ENCODE data around the gene MBNL1.
A peak's percentile ranks its signal among the peaks of the same experiment; 100 is the strongest.

The MBNL1 gene

DNA sequence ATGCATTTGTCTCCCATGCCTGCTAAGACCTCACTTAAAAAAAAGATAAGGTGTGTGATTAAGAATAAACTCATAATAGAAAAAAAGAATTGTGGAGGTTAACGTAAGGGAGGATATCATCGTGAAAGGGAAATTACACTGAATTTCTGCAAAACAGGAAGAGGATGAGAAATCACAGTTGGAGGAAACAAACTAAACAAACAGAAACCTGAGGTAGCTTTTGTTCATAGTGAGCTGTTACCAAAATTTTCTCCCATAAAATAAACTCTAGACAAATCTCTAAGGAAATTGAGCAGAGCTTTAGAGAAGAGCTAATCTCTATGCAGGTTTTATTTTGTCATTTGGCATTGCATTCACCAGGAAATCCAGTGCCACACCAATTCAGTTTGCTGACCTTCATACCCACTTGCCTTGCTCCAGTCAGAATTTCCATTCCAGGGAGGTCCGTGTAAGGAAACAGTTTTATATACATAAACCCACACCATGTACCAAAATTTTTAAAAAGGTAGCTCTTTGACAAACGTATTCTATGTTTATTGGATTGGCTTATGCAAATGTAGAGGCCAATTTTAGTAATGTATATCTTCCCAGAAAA lies 231.2 kb downstream of the MBNL1 start:
- DNase-seq: peak in 1 of 2 experiments; percentile 63

DNA sequence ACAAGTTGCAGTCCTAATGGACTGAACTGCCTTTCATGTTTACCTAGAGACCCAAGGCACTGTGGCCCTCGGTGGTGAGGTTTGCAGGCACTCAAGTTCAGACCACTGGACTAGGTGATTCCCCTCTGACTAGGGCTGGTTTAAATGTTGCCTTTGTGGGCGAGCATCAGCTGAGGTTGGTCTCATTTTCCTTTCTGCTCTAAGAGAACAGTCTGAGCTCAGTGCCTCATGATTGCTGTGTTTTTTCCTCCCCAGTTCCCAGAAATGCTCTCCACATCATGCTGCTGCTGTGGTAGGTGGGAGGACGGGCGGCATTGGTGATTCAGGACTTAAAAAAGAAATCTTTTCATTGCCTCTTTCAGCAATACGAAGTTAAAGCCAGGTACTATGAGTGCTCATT lies 237.2 kb downstream of the MBNL1 start:
- DNase-seq: no peak

DNA sequence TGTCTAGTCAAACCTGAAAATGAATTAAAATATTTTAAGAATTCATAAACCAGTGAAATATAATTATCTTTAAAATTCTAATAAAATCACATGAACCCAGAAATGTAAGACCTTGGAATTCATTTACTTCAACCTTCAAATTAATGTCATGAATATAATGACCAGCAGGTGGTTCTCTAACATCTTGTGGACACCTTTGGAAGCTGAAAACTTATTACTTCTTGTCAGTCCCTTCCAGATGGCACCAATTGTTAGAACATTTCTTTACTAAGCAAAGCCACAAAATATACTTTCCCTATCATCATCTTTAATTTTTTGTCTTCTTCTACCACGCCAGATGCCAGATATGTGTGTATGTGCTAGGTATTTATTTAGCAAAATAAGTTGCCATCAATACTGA lies 240.0 kb downstream of the MBNL1 start:
- no peak for DNase-seq

DNA sequence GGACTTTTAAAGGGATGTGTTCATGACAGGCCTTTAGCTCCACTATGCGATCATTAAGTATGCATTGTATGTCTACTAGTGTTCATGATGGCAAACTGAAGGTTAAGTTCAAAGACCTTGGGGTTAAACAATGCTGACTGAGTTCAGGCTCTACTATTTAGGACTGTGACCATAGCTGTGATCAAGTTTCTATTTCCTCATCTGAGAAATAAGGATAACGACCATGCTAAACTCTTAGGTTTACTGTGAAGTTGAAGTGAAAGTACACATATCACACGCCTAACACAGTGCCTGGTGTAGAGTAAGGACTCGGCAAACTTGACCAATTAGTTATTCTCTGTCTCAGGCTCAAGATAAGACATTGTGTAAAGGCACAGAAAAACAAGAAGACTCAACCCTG lies 243.2 kb downstream of the MBNL1 start:
- DNase-seq: no peak

DNA sequence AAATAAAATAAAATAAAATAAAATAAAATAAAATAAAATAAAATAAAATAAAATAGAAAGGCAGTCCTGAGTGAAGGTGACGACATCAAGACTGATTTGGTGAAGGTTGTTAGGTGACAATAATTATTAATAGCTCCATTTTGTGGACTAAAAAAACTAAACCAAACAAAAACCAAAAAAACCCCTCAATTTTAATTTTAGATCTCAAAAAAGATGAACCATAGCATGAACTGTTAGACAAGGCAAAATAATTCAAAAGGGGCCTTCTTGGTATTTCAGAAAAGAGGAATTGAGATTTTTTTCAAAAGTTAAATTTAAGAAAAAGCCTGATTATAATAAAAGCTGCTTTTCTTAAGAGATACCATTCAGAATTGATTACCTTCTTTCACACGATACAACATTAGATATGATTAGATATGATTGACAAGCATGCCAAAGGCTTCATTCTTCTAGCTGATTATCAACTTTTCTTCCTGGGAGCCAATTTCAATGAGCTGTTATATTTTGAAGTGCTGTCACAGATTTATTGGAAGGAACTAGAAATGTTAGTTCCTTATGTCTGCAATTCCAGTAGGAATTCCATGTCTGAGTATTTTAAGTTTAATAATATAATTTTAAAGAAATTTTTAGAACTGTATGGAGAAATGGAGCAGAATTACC lies 244.7 kb downstream of the MBNL1 start:
- DNase-seq: no peak
